HCT116 (cell line): Measurements from ENCODE around the gene TSHZ1.

ENCODE experiments used
- CEBPB ChIP-seq: IDR thresholded peaks from 2 replicates; pipeline ENCODE4 v1.6.1; 2012; ENCODE audit warnings: low read depth
- POLR2A ChIP-seq: IDR thresholded peaks from 2 replicates; pipeline ENCODE4 v1.7.0; 2011; ENCODE audit warnings: borderline replicate concordance; ENCODE audit not compliant: insufficient read depth, insufficient read length; ENCODE audit errors: extremely low read depth
- TF ChIP-seq, protein P1 (sequence below), 3 experiments: fragments of 200-600 bp in 1 of 3; sonication (generic) in 1 of 3; IDR thresholded peaks in 2 of 3; conservative IDR thresholded peaks in 1 of 3; 2 replicates each; pipeline ENCODE4 v1.5.1; 2012 to 2017; ENCODE audit warnings: low read depth in 2 of 3, low read length in 2 of 3, antibody characterized with exemption in 1 of 3, borderline replicate concordance in 1 of 3, control low read depth in 1 of 3, mild to moderate bottlenecking in 1 of 3, mixed read lengths in 1 of 3, mixed run types in 1 of 3, moderate library complexity in 1 of 3; ENCODE audit not compliant: insufficient read depth in 1 of 3

GRCh38 chr18:75316223-75316622 is 105.6 kb downstream of the TSHZ1 start:
- TF ChIP-seq CEBPB: no peak
- TF ChIP-seq POLR2A: no peak
- TF ChIP-seq, protein P1, sequence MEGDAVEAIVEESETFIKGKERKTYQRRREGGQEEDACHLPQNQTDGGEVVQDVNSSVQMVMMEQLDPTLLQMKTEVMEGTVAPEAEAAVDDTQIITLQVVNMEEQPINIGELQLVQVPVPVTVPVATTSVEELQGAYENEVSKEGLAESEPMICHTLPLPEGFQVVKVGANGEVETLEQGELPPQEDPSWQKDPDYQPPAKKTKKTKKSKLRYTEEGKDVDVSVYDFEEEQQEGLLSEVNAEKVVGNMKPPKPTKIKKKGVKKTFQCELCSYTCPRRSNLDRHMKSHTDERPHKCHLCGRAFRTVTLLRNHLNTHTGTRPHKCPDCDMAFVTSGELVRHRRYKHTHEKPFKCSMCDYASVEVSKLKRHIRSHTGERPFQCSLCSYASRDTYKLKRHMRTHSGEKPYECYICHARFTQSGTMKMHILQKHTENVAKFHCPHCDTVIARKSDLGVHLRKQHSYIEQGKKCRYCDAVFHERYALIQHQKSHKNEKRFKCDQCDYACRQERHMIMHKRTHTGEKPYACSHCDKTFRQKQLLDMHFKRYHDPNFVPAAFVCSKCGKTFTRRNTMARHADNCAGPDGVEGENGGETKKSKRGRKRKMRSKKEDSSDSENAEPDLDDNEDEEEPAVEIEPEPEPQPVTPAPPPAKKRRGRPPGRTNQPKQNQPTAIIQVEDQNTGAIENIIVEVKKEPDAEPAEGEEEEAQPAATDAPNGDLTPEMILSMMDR (IDR thresholded peaks at IDR 0.05 in 2 of 3, conservative IDR thresholded peaks at IDR 0.05 in 1 of 3; ENCODE audit: borderline replicate concordance in 1 of 3, insufficient read depth in 1 of 3, low read depth in 2 of 3, low read length in 2 of 3): no peak
